Measurements from ENCODE around the gene NLGN1. TPM values are rescaled to one million over a fixed set of nuclear protein-coding genes. Genes with fewer than 3 reads are reported as not detected.

The NLGN1 gene
- total RNA-seq, 5 donors from 2014 or later (not counting 1 experiment from before 2014, with no cell fraction given) = 0.18 TPM; not detected in 4

DNA sequence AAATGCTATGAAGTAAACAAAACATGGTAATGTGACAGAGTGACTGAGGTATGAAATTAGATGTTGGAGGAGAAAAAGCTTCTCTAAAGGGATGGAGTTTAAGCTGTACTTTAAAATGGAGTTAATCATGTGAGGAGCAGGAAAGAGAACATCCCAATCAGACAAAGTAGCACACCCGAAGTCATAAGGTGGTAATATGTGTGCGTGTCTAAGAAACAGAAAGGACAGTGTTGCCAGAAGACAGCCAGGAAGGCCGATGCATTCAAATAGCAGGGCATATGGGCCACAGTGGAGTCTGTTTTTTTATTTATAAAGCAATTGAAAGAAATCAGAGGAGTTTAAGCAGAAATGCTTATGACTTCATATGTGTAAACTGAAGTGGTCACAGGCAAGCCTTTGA, 376.3 kb downstream of the NLGN1 start:
- H3K36me3 ChIP-seq (ENCODE audit: control insufficient read depth in 2 of 2, extremely low read depth in 1 of 2, insufficient read depth in 1 of 2, low read length in 1 of 2) = no peaks in the 10 kb centered on the region
- H3K9me3 ChIP-seq = no peaks in the 10 kb centered on the region
- H3K4me3 ChIP-seq (ENCODE audit: control insufficient read depth in 1 of 2, extremely low read depth in 1 of 2, low read length in 1 of 2) = no peak overlapping the region
- Mint-ChIP-seq H3K4me1 (no peaks in the 10 kb centered on the region), H3K4me3 (no peak overlapping the region), H3K27me3 (no peaks in the 10 kb centered on the region), H3K9me3 (peaks cover 0 to 6% (median 0%) of the 10 kb centered on the region in 3 donors), H3K36me3 (no peaks in the 10 kb centered on the region), H3K27ac (no peak overlapping the region)
- H3K27ac ChIP-seq (ENCODE audit: low read length) = no peak overlapping the region
- ChIA-PET CTCF (no interaction called here), POLR2A (no interaction called here)
- DNase-seq = no peak
- H3K4me1 ChIP-seq (ENCODE audit: control insufficient read depth in 1 of 2, extremely low read depth in 1 of 2, insufficient read depth in 2 of 2, low read length in 2 of 2) = no peaks in the 10 kb centered on the region
- 83% methylated on average over 3 of the region's 3 CpGs for WGBS (ENCODE audit: insufficient coverage)
- no peak for ATAC-seq (replicated peaks in 1 of 4)
- no peaks in the 10 kb centered on the region for H3K27me3 ChIP-seq (replicated peaks in 1 of 2; ENCODE audit: control insufficient read depth in 2 of 2, extremely low read depth in 1 of 2, insufficient read depth in 2 of 2, low read length in 1 of 2)

DNA sequence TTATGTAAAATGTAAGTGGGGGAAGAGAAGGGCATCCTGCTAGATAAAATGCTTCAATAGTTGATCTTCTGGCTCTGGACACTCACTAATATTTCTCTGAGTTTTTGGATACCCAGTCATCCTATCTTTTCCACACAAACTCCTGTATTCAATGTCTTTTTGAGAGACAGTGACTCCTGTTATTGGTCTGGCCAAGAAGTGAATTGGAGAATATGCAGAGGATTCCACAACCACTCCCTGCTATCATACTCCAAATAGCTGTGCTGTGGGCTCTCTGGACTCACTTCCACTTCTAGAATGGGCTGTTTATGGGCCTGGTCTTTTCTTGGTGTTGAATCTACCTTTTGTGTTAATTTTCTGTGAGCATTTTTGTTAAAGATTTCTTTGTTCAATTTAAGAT, 376.8 kb downstream of the NLGN1 start:
- H3K9me3 Mint-ChIP-seq = peaks cover 0 to under 1% (median 0%) of the 10 kb centered on the region in 3 donors
- CTCF ChIA-PET = no interaction called here
- no peaks in the 10 kb centered on the region for H3K9me3 ChIP-seq

GRCh38 chr3:173778251-173778650, 380.7 kb downstream of the NLGN1 start:
- ChIA-PET CTCF (no interaction called here), POLR2A (no interaction called here)
- ATAC-seq (replicated peaks in 1 of 4) (no peak), DNase-seq (no peak)
- H3K36me3 ChIP-seq (ENCODE audit: control insufficient read depth in 2 of 2, extremely low read depth in 1 of 2, insufficient read depth in 1 of 2, low read length in 1 of 2) = no peaks in the 10 kb centered on the region
- no peak overlapping the region for H3K4me3 ChIP-seq (ENCODE audit: control insufficient read depth in 1 of 2, extremely low read depth in 1 of 2, low read length in 1 of 2)
- no peaks in the 10 kb centered on the region for H3K27me3 ChIP-seq (replicated peaks in 1 of 2; ENCODE audit: control insufficient read depth in 2 of 2, extremely low read depth in 1 of 2, insufficient read depth in 2 of 2, low read length in 1 of 2)
- no peak overlapping the region for H3K27ac ChIP-seq (ENCODE audit: low read length)
- H3K4me1 ChIP-seq (ENCODE audit: control insufficient read depth in 1 of 2, extremely low read depth in 1 of 2, insufficient read depth in 2 of 2, low read length in 2 of 2) = no peaks in the 10 kb centered on the region
- no peaks in the 10 kb centered on the region for H3K9me3 ChIP-seq
- no peaks in the 10 kb centered on the region for H3K4me1 Mint-ChIP-seq
- no peak overlapping the region for H3K27ac Mint-ChIP-seq
- H3K36me3 Mint-ChIP-seq = no peaks in the 10 kb centered on the region
- no peak overlapping the region for H3K4me3 Mint-ChIP-seq
- no peaks in the 10 kb centered on the region for H3K27me3 Mint-ChIP-seq
- peaks cover 0 to 6% (median 4%) of the 10 kb centered on the region in 3 donors for H3K9me3 Mint-ChIP-seq
- no CpG with 5 or more reads among the region's 2 CpGs for WGBS (ENCODE audit: insufficient coverage)

More for the DNA sequence above, 376.8 kb downstream of the NLGN1 start:
- no peaks in the 10 kb centered on the region for H3K27me3 ChIP-seq (replicated peaks in 1 of 2; ENCODE audit: control insufficient read depth in 2 of 2, extremely low read depth in 1 of 2, insufficient read depth in 2 of 2, low read length in 1 of 2)
- POLR2A ChIA-PET = no interaction called here
- ATAC-seq (replicated peaks in 1 of 4) (no peak), DNase-seq (no peak)
- Mint-ChIP-seq H3K27me3 (no peaks in the 10 kb centered on the region), H3K27ac (no peak overlapping the region), H3K4me3 (no peak overlapping the region), H3K36me3 (no peaks in the 10 kb centered on the region), H3K4me1 (no peaks in the 10 kb centered on the region)
- H3K27ac ChIP-seq (ENCODE audit: low read length) = no peak overlapping the region
- no peaks in the 10 kb centered on the region for H3K4me1 ChIP-seq (ENCODE audit: control insufficient read depth in 1 of 2, extremely low read depth in 1 of 2, insufficient read depth in 2 of 2, low read length in 2 of 2)
- no peaks in the 10 kb centered on the region for H3K36me3 ChIP-seq (ENCODE audit: control insufficient read depth in 2 of 2, extremely low read depth in 1 of 2, insufficient read depth in 1 of 2, low read length in 1 of 2)
- H3K4me3 ChIP-seq (ENCODE audit: control insufficient read depth in 1 of 2, extremely low read depth in 1 of 2, low read length in 1 of 2) = no peak overlapping the region

DNA sequence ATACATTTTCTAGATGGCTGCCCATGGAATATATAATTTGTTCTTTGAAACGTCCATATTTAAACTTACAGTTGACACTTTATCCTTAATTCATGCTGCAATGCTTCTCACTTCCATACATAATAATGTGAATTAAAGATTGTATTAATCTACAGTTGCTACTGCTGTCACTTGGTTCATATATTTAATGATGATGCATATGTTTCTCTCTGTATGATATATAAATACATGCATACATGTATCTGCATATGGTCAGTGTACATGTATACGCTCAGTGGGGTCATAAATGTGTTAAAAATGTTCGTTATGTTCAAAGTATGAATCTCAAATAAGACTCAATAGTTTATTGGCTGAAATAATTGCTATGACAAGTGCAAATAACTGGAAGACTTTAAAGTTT, 382.5 kb downstream of the NLGN1 start:
- H3K9me3 Mint-ChIP-seq = peaks cover 0 to 12% (median 4%) of the 10 kb centered on the region in 3 donors
- no peak for DNase-seq
- H3K9me3 ChIP-seq = no peaks in the 10 kb centered on the region
- no peak overlapping the region for H3K27ac Mint-ChIP-seq
- no peaks in the 10 kb centered on the region for H3K27me3 ChIP-seq (replicated peaks in 1 of 2; ENCODE audit: control insufficient read depth in 2 of 2, extremely low read depth in 1 of 2, insufficient read depth in 2 of 2, low read length in 1 of 2)
- ChIA-PET CTCF (no interaction called here), POLR2A (no interaction called here)
- ATAC-seq (replicated peaks in 1 of 4) = no peak
- no peak overlapping the region for H3K27ac ChIP-seq (ENCODE audit: low read length)
- no peaks in the 10 kb centered on the region for H3K36me3 Mint-ChIP-seq
- H3K36me3 ChIP-seq (ENCODE audit: control insufficient read depth in 2 of 2, extremely low read depth in 1 of 2, insufficient read depth in 1 of 2, low read length in 1 of 2) = no peaks in the 10 kb centered on the region
- no peaks in the 10 kb centered on the region for H3K4me1 ChIP-seq (ENCODE audit: control insufficient read depth in 1 of 2, extremely low read depth in 1 of 2, insufficient read depth in 2 of 2, low read length in 2 of 2)
- H3K4me3 ChIP-seq (ENCODE audit: control insufficient read depth in 1 of 2, extremely low read depth in 1 of 2, low read length in 1 of 2) = no peak overlapping the region
- no CpG with 5 or more reads among the region's 3 CpGs for WGBS (ENCODE audit: insufficient coverage)
- H3K27me3 Mint-ChIP-seq = no peaks in the 10 kb centered on the region
- H3K4me3 Mint-ChIP-seq = no peak overlapping the region
- H3K4me1 Mint-ChIP-seq = no peaks in the 10 kb centered on the region

DNA sequence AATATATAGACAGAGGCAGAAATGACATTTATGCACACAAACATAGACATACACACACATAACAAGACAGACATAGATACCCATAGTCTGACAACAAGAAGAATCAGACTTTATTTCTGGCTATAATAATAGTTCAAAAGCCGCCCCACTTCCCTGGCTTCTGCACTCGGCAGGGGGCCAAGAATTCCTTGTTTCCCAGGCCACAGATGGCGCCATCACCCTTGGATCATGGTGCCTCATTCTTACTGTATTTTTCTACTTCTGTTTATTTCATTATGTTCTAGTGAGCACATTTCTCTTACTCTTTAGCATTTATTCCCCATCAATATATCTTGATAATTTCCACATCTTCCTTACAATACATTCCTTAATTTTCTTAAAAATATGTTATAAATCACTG, 387.5 kb downstream of the NLGN1 start:
- Mint-ChIP-seq H3K27me3 (no peaks in the 10 kb centered on the region), H3K9me3 (peaks cover 0 to 10% (median 4%) of the 10 kb centered on the region in 3 donors), H3K4me1 (no peaks in the 10 kb centered on the region), H3K36me3 (no peaks in the 10 kb centered on the region), H3K27ac (no peak overlapping the region), H3K4me3 (no peak overlapping the region)
- ATAC-seq (replicated peaks in 1 of 4) (no peak), DNase-seq (no peak)
- H3K27ac ChIP-seq (ENCODE audit: low read length) = no peak overlapping the region
- H3K4me3 ChIP-seq (ENCODE audit: control insufficient read depth in 1 of 2, extremely low read depth in 1 of 2, low read length in 1 of 2) = no peak overlapping the region
- no peaks in the 10 kb centered on the region for H3K4me1 ChIP-seq (ENCODE audit: control insufficient read depth in 1 of 2, extremely low read depth in 1 of 2, insufficient read depth in 2 of 2, low read length in 2 of 2)
- no peaks in the 10 kb centered on the region for H3K9me3 ChIP-seq
- CTCF ChIA-PET = interaction anchor here in 1 of 2 donors (0.6 kb wide), 1 partner anchor 8 kb away, joined by 5 read pairs; no protein-coding TSS in a partner anchor
- no peaks in the 10 kb centered on the region for H3K36me3 ChIP-seq (ENCODE audit: control insufficient read depth in 2 of 2, extremely low read depth in 1 of 2, insufficient read depth in 1 of 2, low read length in 1 of 2)
- POLR2A ChIA-PET = no interaction called here
- H3K27me3 ChIP-seq (replicated peaks in 1 of 2; ENCODE audit: control insufficient read depth in 2 of 2, extremely low read depth in 1 of 2, insufficient read depth in 2 of 2, low read length in 1 of 2) = no peaks in the 10 kb centered on the region
- no CpG with 5 or more reads among the region's 3 CpGs for WGBS (ENCODE audit: insufficient coverage)

GRCh38 chr3:173789530-173790162, 392.1 kb downstream of the NLGN1 start:
- Mint-ChIP-seq H3K36me3 (no peaks in the 10 kb centered on the region), H3K9me3 (peaks cover 0 to 2% (median 2%) of the 10 kb centered on the region in 3 donors), H3K4me1 (no peaks in the 10 kb centered on the region), H3K27ac (no peak overlapping the region), H3K4me3 (no peak overlapping the region), H3K27me3 (no peaks in the 10 kb centered on the region)
- Histone ChIP-seq H3K27ac (ENCODE audit: low read length) (no peak overlapping the region), H3K27me3 (replicated peaks in 1 of 2; ENCODE audit: control insufficient read depth in 2 of 2, extremely low read depth in 1 of 2, insufficient read depth in 2 of 2, low read length in 1 of 2) (no peaks in the 10 kb centered on the region), H3K36me3 (ENCODE audit: control insufficient read depth in 2 of 2, extremely low read depth in 1 of 2, insufficient read depth in 1 of 2, low read length in 1 of 2) (no peaks in the 10 kb centered on the region), H3K9me3 (no peaks in the 10 kb centered on the region), H3K4me3 (ENCODE audit: control insufficient read depth in 1 of 2, extremely low read depth in 1 of 2, low read length in 1 of 2) (no peak overlapping the region), H3K4me1 (ENCODE audit: control insufficient read depth in 1 of 2, extremely low read depth in 1 of 2, insufficient read depth in 2 of 2, low read length in 2 of 2) (no peaks in the 10 kb centered on the region)
- WGBS (ENCODE audit: insufficient coverage) = 89% methylated on average over 2 of the region's 2 CpGs
- DNase-seq (no peak), ATAC-seq (replicated peaks in 1 of 4) (no peak)
- POLR2A ChIA-PET = no interaction called here
- CTCF ChIA-PET = no interaction called here

- Histone ChIP-seq H3K4me1 (ENCODE audit: control insufficient read depth in 1 of 2, extremely low read depth in 1 of 2, insufficient read depth in 2 of 2, low read length in 2 of 2) (no peaks in the 10 kb centered on the region), H3K4me3 (ENCODE audit: control insufficient read depth in 1 of 2, extremely low read depth in 1 of 2, low read length in 1 of 2) (no peak overlapping the region), H3K27ac (ENCODE audit: low read length) (no peak overlapping the region), H3K36me3 (ENCODE audit: control insufficient read depth in 2 of 2, extremely low read depth in 1 of 2, insufficient read depth in 1 of 2, low read length in 1 of 2) (no peaks in the 10 kb centered on the region), H3K9me3 (no peaks in the 10 kb centered on the region), H3K27me3 (replicated peaks in 1 of 2; ENCODE audit: control insufficient read depth in 2 of 2, extremely low read depth in 1 of 2, insufficient read depth in 2 of 2, low read length in 1 of 2) (no peaks in the 10 kb centered on the region)
- H3K27ac Mint-ChIP-seq = no peak overlapping the region
- peaks cover 0 to under 1% (median 0%) of the 10 kb centered on the region in 3 donors for H3K9me3 Mint-ChIP-seq
- no peaks in the 10 kb centered on the region for H3K36me3 Mint-ChIP-seq
- H3K4me3 Mint-ChIP-seq = no peak overlapping the region
- CTCF ChIA-PET = no interaction called here
- WGBS (ENCODE audit: insufficient coverage) = 40% methylated on average over 1 of the region's 2 CpGs
- ATAC-seq (replicated peaks in 1 of 4) (no peak), DNase-seq (no peak)
- H3K4me1 Mint-ChIP-seq = no peaks in the 10 kb centered on the region
- H3K27me3 Mint-ChIP-seq = no peaks in the 10 kb centered on the region
- POLR2A ChIA-PET = no interaction called here
These were observed 396.4 kb downstream of the NLGN1 start for GRCh38 chr3:173793963-173794362.

All from T-cell (primary cell).